Stimulated activated CD8-positive, alpha-beta memory T cell treated with anti-CD3 and anti-CD28 coated beads, Interleukin-15, amount 100 ng/mL, for 24 hours (primary cell): ENCODE results near the gene RMND5A.

Source experiments
- DNase-seq: peaks from one replicate; pipeline ENCODE4 v3.0.0-alpha.2; 2020; ENCODE audit warnings: low read depth

Gene RMND5A

DNA sequence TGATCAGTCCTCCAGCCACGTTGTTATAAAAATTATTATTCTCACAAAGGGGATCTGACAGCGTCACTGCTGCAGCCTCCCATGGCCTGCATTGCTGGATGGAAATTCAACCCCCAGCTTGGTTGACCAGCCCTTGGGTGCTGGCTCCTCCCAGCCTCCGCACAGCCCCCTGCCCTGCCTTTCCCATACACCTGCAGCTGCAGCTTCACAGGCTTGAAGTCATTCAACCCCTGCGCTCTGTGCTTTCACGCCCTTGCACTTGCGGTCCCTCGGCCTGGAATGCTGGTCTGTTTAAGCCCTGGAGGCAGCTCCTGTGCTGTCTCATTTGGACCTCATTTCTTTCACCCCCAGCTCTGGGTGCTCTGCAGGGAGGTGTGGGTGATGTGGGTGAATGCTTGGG is 71.5 kb downstream of the RMND5A start:
- no peak for DNase-seq

DNA sequence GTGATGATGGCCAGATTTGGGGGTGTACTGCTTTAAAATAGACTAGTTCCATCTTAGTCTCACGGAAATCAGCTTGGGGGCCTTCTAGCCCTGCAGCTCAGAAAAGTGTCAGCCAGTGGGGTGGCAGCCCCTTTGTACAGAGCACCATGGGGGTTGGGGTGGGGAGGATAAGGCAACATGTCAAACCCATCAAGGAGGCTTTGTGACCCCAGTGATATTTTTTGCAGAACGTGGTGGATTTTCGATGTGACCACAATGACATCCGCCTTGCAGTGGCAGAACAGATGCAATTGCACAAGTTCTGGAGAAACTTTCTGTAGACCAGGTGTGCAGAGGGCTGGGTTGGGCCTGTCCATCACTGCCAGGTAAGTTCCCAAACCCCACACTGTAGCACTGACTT is 73.7 kb downstream of the RMND5A start:
- DNase-seq: no peak

DNA sequence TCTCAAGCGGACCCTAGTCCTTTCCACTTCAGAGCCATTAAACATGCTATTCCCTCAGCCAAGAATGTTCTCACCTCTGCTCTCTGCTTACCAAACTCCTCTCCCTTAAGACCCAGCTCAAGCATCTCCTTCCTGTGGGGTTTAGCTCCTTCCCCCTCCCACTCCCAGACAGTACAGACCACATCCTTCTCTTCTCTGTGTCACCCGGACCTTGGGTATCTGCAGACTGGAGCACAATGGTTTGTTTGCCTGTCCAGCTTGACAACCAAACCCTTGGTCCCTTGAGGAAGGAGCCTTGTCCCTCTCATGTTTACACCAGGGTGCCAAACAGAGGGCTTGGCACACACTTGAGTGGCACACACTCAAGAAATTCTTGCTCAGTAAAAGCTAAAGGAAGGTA is 74.8 kb downstream of the RMND5A start:
- DNase-seq: no peak

DNA sequence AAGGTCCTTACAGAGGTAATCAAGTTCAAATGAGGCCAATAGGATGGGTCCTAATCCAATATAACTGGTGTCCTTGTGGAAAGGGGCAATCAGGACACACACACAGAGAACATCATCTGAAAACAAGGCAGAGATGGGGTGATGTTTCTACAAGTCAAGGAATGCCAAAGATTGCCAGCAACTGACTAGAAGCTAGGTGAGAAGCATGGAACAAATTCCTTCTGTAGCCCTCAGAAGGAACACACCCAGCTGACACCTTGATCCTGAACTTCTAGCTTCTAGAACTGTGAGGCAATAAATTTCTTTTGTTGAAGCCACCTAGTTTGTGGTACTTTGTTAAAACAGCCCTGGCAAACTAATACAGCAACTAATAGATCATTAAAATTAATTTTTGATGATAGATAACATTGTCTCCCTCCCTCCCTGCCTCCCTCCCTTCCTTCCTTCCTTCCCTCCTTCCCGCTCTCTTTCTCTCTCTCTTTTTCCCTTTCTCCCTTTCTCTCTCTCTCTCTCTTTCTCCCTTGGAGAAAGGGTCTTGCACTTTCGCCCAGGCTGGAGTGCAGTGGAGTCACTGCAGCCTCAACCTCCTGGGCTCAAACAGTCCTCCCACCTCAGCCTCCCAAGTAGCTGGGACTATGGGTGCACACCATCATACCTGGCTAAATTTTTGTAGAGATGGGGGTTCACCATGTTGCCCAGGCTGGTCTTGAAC is 80.9 kb downstream of the RMND5A start:
- DNase-seq: no peak

DNA sequence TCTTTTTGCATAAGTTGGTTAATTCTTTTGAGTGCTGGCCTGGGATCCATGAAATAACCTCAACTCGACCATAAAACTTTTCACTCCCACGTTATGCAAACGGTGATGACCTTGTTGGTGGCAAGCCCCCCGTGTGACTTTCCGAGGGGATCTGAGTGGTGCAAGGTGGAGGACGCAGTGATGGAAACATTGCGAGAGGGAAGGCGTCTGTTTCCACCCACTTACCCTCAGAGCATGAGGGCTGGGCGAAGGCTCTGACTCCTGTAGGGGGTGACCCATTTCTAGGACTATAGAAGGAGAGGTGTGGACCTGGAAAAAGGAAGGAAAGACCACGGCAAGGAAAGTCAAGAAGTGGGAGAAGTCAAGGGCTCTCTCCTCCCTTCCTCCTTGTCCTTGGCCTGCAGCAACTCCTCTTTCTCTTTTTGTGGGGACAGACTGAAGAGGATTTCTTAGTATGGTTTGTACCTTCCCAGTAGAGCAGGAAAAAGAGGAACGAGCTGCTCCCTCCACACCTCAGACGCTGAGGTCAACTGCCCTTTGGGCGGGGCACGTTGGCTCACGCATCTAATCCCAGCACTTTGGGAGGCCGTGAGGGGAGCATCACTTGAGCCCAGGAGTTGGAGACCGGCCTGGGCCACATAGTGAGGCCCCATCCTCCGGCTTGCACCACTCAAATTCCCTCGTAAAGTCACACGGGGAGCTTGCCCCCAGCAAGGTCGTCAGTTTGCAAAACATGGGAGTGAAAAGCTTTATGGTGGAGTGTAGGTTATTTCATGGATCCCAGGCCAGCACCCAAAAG is 86.2 kb downstream of the RMND5A start:
- DNase-seq: no peak

DNA sequence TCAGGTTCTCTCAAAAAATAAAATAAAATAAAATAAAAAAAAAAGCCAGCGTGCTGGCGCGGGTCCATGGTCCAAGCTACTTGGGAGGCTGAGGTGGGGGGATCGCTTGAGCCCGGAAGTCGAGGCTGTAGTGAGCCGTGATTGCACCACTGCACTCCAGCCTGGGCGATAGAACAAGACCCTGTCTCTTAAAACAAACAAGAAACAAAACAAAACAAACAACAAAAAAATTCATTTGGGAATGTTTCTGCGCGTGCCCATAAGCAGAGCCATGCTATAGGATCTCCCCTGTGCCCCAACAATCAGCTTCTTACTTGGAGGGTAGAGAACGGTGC is 87.0 kb downstream of the RMND5A start:
- DNase-seq: no peak

DNA sequence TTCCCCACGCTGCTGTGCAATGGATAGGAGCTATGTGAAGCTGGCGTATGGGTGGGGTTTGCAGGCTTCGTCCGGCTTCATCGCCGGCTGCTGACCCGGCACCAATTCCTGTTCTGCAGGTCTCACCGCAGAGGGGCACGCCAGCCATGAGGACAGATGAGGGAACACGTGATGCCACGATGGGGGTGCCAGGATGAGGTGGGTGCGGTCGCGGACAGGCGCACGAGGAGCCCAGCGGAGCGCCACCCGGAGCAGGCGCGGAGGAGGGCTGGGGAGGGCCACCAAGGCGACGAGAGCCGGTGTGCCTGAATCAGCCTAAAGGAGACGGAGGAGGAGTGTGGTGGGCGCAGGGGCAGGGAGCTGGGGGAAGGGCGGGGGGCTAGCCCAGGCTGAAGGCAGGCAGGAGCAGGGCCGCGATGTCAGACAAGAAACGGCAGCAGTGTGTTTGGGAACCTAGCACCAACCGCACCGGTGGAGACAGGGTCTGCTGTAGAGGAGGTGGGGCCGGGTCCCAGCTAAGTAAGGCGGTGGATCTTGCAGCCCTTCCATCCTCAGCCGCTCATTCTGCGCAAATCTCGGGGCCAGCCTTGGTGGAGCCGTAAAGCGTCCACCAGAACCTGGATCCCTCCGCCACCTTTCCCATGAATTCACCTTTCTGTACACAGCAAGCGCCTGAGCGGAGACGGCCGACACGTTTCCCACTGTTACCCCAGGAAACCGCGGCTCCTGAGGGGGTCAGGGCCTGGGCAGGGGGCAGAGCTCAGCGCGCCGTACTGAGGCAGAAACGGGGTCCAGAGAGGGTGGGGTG is 87.6 kb downstream of the RMND5A start:
- no peak for DNase-seq

DNA sequence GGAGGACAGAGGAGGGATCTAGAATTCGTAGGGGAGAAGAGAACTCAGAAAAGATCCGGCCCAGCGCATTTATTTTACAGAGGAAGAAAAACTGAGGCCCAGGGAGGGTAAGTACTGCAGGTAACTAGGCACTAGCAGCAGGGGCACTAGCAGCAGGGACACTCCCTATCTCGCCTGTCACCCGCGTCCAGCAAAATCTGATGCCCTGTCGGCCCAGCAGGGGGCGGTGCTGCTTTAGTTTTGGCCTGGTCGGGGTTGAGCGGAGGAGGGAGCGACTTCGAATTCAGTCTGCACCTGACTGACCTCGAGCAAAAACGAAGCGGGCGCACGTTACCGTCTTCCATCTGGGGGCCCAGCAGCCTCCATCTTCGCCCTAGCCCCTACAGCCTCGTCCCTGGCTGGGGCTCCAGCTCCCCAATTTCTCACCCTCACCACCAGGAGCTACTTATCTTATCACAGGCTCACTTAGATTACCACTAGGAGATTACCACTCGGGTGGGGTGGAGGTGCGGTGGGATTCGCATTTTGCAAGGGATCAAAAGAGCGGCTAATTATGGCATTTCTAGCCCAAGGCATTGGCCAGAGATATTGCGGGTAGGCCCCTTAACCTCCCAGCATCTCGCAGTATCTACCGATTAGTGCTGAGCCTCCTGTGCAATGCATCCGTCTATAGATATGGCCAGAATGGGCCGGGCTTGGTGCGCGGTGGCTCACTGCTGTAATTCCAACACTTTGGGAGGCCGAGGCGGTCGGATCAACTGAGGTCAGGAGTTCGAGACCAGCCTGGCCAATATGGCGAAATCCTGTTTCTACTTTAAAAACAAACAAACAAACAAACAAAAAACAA is 88.4 kb downstream of the RMND5A start:
- DNase-seq: peak; percentile 91

DNA sequence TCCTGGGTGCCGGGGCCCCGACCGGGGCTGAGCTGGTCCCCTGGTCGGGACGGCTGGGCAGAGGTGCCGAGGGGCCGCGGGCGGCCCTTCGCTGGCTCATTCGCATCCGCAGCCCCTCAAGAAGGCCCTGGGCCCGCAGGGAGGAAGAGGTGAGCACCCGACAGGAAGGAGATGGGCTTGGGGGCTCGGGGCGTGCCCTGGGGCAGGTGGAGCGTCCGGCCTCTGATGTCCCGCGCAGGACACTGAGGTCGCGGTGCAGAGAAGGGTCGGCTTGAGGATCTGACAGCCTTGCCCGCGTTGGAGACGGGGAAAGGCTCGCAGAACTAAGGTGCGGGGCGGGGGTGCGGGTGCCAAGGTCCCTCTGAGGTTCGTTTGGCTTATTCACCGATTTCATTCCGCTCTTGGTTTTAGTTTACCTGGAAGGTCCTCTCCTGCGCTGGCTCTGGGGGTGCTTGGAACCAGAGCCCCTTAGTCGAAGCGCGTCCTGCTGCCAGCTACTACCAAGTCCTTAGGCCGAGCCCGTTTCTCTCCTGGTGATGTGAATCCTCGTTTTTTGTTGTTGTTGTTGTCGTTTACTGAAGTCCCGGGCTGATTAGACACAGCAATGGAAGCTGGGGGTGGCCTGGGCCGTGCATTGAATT is 89.5 kb downstream of the RMND5A start:
- DNase-seq: no peak

DNA sequence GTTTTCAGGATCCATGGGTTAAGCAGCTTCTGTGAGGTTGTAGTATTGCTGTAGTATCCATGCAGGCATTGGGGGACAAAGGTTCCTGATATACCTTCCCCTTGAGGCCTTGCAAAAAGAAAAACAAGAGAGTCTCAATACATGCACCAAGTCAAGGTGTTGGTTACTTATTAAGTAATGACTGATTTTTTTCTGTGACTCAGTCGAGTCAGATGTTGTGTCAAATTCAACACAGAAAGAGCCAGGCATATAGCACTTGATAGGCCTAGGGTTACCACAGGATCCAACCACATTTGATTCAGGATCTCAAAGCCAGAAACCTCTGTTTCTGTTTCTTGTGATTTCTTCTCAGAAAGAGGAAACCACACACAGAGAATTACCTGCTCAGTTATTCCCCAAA is 95.5 kb downstream of the RMND5A start:
- no peak for DNase-seq

DNA sequence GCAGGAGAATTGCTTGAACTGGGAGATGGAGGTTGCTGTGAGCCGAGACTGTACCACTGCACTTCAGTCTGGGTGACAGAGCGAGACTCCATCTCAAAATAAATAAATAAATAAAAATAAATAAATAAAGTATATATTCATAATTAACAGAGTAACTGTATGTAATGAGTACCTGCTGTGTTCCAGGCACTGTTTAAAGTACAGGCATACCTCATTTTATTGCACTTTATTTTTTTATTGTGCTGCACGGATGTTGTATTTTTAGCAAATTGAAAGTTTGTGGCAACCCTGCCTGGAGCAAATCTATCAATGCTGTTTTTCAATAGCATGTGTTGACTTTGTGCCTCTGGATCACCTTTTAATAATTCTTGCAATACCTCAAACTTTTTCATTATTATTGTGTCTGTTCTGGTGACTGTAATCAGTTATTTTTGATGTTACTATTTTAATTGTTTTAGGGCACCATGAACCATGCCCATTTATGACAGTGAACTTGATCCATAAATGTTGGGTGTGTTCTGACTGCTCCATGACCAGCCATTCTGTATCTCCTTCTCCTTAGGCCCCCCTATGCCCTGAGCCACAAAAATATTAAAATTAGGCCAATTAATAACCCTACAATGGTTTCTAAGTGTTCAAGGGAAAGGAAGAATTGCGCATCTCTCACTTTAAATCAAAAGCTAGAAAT is 98.2 kb downstream of the RMND5A start:
- DNase-seq: no peak

DNA sequence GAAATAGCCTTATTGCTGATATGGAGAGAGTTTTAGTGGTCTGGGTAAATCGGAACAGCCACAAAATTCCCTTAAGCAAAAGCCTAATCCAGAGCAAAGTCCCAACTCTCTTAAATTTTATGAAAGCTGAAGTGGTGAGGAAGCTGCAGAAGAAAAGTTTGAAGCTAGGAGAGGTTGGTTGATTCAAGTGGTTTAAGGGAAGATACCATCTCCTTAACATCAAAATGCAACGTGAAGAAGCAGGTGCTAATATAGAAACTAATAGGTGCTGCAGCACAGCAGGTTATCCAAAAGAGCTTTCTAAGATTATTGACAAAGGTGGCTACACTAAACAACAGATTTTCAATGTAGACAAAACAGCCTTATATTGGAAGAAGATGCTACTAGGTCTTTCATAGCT is 98.9 kb downstream of the RMND5A start:
- DNase-seq: no peak

DNA sequence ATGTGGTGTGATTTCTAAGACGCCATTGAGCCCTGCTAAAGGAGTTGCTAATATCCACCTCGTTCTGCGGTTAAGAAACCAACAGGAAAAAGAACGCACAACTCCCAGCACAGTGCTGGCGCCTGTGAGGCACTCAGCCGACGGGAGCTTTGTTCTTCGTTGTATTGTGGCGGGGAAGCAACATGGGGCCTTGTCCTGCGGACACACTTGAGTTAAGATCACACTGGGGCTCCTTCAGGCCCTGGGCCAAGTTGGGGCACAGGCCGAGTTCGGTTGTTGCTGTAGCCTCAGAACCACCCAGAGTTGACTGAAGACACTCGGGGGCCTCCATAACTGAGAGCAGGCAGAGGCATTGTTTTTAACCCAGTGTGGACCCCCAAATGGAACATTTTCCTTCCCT is 101.2 kb downstream of the RMND5A start:
- no peak for DNase-seq

DNA sequence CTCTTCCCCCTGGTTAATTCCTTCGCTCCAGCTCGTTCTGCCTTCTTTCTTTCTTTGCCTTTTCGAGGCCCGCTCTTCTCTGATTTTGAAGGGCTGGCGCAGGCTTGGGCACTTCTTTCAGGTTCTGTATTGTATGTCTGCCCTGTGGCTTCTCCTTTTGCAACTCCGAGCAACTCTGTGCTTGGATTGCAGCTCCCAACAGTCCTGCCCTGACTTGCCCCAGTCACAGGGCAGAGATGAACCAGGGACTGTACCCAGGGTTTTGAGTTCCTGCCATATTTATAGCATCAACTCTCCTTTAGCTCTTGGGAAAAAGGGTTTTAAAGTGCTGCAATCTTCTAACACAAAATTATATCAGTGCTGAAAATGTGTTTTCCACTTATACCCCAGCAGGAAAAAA is 101.8 kb downstream of the RMND5A start:
- no peak for DNase-seq

DNA sequence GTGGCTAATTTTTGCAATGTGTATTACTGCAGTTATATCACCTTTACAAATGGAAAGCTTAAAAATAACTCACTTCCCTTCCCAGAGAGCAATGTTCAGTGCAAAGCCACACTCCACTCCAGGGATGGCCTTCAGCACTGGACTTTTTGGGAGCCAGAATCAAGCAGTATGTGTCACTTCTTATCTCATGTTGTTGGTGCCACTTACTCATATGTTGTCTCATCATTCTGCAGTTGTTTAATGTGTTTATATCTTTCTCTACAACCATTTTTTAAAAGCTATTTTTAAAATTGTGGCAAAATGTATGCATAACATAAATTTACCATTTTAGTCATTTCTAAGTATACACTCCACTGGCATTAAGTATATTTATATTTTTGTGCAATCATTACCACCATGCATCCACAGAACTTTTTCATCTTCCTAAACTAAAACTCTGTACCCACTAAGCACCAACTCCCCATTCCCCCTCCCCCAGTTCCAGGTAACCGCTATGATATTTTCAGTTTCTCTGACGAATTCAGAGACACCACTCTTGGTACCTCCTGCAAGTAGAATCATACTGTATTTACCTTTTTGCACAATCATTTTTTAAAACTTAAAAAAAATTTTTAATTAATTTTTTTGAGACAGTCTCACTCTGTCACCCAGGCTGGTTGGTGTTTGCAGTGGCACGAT is 102.7 kb downstream of the RMND5A start:
- DNase-seq: no peak

DNA sequence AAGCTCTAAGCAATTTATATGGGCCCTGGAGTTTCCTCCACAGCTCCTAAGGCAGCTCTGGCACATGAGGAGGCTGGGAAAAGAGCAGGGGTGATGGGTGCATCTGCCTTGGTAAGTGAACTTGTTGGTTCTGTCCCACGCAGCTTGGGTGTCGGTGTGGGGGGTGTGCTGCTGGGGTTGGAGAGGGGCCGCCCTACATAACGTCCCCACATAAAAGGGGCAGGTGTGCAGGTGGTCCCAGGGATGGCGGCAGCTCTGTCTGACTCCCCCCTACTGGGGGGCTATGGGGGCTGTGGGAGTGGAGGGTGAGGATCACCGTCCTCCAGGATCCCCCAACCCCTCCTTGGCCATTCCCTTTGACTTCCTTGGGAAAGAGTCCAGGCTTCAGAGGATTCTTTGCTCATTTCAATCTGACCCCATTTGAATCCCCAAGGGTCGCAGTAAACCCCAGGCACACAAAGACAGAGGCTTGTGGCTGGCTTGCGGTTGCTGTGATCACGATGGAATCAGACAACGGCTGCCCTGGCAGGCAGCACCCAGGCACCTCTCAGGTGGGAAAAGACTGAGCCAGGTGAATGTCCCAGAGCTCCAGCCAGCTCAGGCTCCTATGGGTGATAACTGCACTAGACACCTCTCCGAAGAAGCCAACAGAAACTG is 105.1 kb downstream of the RMND5A start:
- no peak for DNase-seq

DNA sequence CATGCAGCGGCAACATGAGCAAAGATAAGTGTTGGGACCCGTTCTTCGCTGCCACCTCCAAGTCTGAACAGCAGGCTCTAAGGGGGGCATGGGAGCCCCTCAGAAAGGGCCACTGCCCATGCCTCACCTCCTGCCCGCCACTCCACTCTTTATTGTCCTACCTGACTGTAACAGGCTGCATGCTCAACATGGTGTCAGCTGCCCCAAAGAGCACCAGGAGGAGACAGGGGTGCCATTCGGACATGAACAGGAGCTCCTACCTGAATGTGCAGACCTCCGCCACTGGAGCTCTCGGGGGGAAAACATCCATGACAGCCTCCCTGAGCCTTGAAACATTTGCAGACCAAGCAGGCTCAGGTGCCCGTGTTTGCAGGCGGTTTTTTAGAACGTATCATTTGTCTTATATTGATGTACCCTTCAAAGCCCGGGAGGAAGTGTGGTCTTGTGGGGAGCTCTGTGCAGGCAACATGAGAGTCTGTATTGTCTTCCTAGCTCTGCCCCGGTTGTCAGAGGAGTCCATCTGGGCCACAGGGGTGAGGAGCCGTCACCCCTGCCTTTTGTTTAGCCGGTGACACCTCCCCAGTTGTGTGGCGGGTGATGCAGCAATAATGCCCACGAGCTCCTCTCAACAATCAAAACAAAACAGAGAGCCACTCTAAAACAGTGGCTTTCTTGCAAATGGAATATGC is 105.7 kb downstream of the RMND5A start:
- DNase-seq: no peak

DNA sequence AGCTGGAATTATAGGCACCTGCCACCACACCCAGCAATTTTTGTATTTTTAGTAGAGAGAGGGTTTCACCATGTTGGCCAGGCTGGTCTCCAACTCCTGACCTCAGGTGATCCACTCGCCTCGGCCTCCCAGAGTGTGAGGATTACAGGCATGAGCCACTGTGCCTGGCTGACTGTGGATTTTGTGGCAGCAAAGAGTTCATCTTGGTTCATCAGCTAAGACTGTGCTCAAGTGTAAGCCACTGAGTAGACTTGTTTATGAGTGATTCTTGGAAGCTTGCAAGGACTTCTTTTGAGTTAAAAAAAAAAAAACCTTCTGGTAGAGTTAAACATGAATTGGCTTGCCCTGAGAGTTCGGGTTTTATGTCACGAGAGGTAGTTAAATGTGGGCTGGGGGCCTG is 106.9 kb downstream of the RMND5A start:
- DNase-seq: no peak
